Activated B cell treated with CpG ODN at 0.5 μM for 24 hours (primary cell): ENCODE results near the gene FGFR4. TPM values are rescaled to one million over a fixed set of nuclear protein-coding genes. Genes with fewer than 3 reads are reported as not detected.

Source experiments
- ATAC-seq: fragments of 200-7000 bp; cut with Tn5 transposase; one replicate; pipeline ENCODE4 v1.10.0; 2021; ENCODE audit warnings: low read depth, mild to moderate bottlenecking, moderate library complexity
- CTCF ChIA-PET: fragments of 350-600 bp; sonication (Branson Sonifier 250); formaldehyde crosslinking; loops from one replicate; lab custom pipeline; 2021; ENCODE audit warnings: antibody characterized with exemption; lab: Charles Lee
- POLR2A ChIA-PET: fragments of 350-600 bp; sonication (Branson Sonifier 250); formaldehyde crosslinking; loops from one replicate; lab custom pipeline; 2021; ENCODE audit warnings: antibody characterized with exemption; lab: Charles Lee
- DNase-seq: peaks from one replicate; pipeline ENCODE4 v3.0.0; 2022
- H3K27ac Mint-ChIP-seq: one replicate; pipeline ENCODE4 v1.8.0; 2020; ENCODE audit warnings: mixed read lengths
- H3K27me3 Mint-ChIP-seq: one replicate; pipeline ENCODE4 v1.8.0; 2021; ENCODE audit warnings: mixed read lengths
- H3K36me3 Mint-ChIP-seq: one replicate; pipeline ENCODE4 v1.8.0; 2021; ENCODE audit warnings: low read depth, mixed read lengths
- H3K4me1 Mint-ChIP-seq: one replicate; pipeline ENCODE4 v1.8.0; 2021; ENCODE audit warnings: mixed read lengths
- H3K4me3 Mint-ChIP-seq: one replicate; pipeline ENCODE4 v1.8.0; 2020; ENCODE audit warnings: mild to moderate bottlenecking, mixed read lengths
- H3K9me3 Mint-ChIP-seq: one replicate; pipeline ENCODE4 v1.8.0; 2020; ENCODE audit warnings: mixed read lengths
- intact Hi-C: fragments of 100-400 bp; cut with micrococcal nuclease; formaldehyde crosslinking; loops from one replicate; pipeline ENCODE4 v1.15.1; 2024
- total RNA-seq: library from RNA; stranded (reverse); gene quantifications from 2 replicates; pipeline ENCODE4 v1.2.3, GENCODE V29; 2022
- TF ChIP-seq, protein P1 (sequence below): fragments of 200-600 bp; IDR thresholded peaks from one replicate; pipeline ENCODE4 v1.8.0; 2022; ENCODE audit warnings: antibody characterized with exemption, mild to moderate bottlenecking

Gene FGFR4
- total RNA-seq, 1 donor from 2014 or later: 1.5 TPM

DNA sequence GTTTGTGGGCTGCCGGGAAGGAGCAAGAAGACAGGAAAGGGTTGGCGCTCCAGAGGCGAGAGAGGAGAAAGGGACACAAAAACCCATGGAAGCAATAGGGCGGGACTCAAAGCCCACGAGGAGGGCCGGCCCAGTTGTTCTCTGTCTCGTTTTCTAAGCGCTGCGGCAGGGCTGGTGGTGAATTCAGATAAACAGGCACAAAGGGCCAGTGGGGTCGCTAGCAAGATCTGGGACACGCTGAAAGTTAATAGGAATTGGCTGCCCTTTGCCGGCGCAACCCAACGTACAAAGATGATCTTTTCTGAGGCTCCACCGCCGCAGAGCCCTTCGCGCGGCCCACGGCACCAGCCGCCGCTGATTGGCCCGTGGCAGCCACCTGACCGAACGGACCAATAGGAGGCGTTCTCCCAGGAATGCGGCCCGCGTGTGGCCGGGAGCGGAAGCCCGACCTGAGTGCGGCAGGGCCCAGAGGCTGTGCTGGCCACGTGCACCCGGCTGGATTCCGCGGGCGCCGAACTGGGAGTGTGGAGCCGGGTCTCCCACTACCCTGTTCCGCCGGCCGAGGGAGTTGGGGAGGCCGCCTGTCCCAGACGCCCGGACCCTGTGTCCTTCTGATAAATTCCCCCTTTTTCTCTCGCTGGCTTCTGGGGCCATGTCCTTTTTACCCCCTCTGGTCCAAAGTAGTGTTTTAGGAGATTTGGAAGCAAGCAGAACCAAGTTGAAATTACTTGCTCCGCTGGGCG is 30.1 kb downstream of the FGFR4 start:
- H3K36me3 Mint-ChIP-seq: no peaks in the 10 kb centered on the region
- TF ChIP-seq, protein P1, sequence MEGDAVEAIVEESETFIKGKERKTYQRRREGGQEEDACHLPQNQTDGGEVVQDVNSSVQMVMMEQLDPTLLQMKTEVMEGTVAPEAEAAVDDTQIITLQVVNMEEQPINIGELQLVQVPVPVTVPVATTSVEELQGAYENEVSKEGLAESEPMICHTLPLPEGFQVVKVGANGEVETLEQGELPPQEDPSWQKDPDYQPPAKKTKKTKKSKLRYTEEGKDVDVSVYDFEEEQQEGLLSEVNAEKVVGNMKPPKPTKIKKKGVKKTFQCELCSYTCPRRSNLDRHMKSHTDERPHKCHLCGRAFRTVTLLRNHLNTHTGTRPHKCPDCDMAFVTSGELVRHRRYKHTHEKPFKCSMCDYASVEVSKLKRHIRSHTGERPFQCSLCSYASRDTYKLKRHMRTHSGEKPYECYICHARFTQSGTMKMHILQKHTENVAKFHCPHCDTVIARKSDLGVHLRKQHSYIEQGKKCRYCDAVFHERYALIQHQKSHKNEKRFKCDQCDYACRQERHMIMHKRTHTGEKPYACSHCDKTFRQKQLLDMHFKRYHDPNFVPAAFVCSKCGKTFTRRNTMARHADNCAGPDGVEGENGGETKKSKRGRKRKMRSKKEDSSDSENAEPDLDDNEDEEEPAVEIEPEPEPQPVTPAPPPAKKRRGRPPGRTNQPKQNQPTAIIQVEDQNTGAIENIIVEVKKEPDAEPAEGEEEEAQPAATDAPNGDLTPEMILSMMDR: no peak
- H3K27ac Mint-ChIP-seq: peak overlapping the region; percentile 64
- ChIA-PET CTCF (no interaction called here), POLR2A (interaction anchor here (3.8 kb wide), 1 partner anchor 17 kb away, joined by 23 read pairs; the partner anchor contains the start of gene NSD1)
- peak; percentile 69 for DNase-seq
- H3K4me1 Mint-ChIP-seq: peaks cover 16% of the 10 kb centered on the region
- H3K9me3 Mint-ChIP-seq: no peaks in the 10 kb centered on the region
- intact Hi-C loops: loop anchor here (1.0 to 10.0 kb wide), 2 partner anchors 16 to 388 kb away; partner anchors contain the start of genes DOK3 and NSD1
- H3K4me3 Mint-ChIP-seq: peak overlapping the region; percentile 68
- ATAC-seq: peak; percentile 96
- H3K27me3 Mint-ChIP-seq: no peaks in the 10 kb centered on the region

DNA sequence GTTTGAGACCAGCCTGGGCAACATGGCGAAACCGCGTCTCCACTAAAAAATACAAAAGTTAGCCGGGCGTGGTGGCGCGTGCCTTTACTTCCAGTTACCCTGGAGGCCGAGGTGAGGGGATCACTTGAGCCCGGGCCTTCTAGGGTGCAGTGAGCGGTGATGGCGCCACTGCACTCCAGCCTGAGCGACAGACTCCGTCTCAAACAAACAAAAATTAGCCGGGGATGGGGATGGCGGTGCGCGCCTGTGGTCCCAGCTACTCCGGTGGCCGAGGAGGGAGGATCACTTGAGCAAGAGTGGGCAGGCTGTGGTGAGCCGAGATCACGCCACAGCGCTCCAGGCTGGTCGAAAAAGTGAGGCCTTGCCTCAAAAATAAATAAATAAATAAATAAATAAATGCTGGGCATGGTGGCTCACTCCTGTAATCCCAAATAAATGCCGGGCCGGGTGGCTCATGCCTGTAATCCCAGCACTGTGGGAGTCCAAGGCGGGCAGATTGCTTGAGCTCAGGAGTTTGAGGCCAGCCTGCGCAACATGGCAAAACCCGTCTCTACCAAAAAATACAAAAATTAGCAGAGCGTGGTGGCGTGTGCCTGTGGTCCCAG is 30.8 kb downstream of the FGFR4 start:
- intact Hi-C loops: loop anchor here (10.0 kb wide), 1 partner anchor 387 kb away; the partner anchor contains the start of gene DOK3
- ChIA-PET CTCF (no interaction called here), POLR2A (interaction anchor here (3.8 kb wide), 1 partner anchor 16 kb away, joined by 23 read pairs; the partner anchor contains the start of gene NSD1)
- ATAC-seq (no peak), DNase-seq (no peak)
- TF ChIP-seq, protein P1: no peak
- Mint-ChIP-seq H3K4me1 (peaks cover 14% of the 10 kb centered on the region), H3K27me3 (no peaks in the 10 kb centered on the region), H3K27ac (no peak overlapping the region), H3K9me3 (no peaks in the 10 kb centered on the region), H3K36me3 (no peaks in the 10 kb centered on the region), H3K4me3 (no peak overlapping the region)

DNA sequence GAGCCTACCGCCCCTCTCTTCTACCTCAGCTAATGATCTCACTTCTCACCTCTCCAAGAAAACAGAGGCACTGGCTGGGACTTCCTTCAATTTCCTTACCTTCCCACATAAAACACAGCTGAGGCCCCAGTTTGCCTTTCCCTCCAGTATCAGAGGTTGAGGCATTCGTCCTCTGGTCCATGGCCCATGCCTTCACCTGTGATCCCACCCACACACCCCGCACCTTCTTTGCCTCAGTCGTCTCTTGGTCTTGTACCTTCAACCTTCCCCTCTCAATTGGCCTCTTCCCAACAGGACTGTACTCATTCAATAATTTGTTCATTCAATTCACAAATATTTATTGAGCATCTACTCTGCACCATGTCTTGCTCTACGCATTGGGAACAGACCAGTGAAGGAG is 35.9 kb downstream of the FGFR4 start:
- H3K27me3 Mint-ChIP-seq: no peaks in the 10 kb centered on the region
- ATAC-seq (no peak), DNase-seq (no peak)
- no peaks in the 10 kb centered on the region for H3K36me3 Mint-ChIP-seq
- no peak overlapping the region for H3K27ac Mint-ChIP-seq
- ChIA-PET CTCF (interaction anchor here (0.7 kb wide), 1 partner anchor 24 kb away, joined by 5 read pairs; no protein-coding TSS in a partner anchor), POLR2A (interaction anchor here (1.3 kb wide), 1 partner anchor 12 kb away, joined by 4 read pairs; the partner anchor contains the start of gene NSD1)
- no peak overlapping the region for H3K4me3 Mint-ChIP-seq
- TF ChIP-seq, protein P1: no peak
- no peaks in the 10 kb centered on the region for H3K9me3 Mint-ChIP-seq
- intact Hi-C loops: no loop called here
- H3K4me1 Mint-ChIP-seq: peaks cover 17% of the 10 kb centered on the region

DNA sequence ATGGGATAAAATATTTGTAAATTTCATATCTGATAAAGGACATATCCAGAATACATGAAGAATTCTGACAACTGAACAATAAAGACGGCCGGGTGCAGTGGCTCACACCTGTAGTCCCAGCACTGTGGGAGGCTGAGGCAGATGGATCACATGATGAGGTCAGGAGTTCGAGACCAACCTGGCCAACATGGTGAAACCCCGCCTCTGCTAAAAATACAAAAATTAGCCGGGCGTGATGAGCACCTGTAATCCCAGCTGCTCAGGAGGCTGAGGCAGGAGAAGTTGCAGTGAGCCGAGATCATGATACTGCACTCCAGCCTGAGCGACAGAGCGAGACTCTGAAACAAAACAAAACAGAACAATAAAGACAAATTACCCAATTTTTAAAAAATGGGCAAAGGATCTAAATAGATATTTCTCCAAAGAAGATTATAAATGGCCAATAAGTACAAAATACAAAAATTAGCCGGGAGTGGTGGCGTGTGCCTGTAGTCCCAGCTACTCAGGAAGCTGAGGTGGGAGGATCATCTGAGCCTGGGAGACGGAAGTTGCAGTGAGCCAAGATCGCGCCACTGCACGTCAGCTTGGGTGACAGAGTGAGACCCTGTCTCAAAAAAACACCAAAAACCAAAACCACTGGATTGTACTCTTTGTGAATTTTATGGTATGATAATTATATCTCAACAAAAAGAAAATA is 37.2 kb downstream of the FGFR4 start:
- no peak for DNase-seq
- peaks cover 24% of the 10 kb centered on the region for H3K4me1 Mint-ChIP-seq
- CTCF ChIA-PET: interaction anchor here (1.3 kb wide), 1 partner anchor 12 kb away, joined by 4 read pairs; no protein-coding TSS in a partner anchor
- peak overlapping the region; percentile 82 for H3K27ac Mint-ChIP-seq
- H3K9me3 Mint-ChIP-seq: no peaks in the 10 kb centered on the region
- H3K36me3 Mint-ChIP-seq: no peaks in the 10 kb centered on the region
- TF ChIP-seq, protein P1: no peak
- H3K4me3 Mint-ChIP-seq: peak overlapping the region; percentile 59
- intact Hi-C loops: loop anchor here (1.0 kb wide), 1 partner anchor 9 kb away; the partner anchor contains the start of gene NSD1
- POLR2A ChIA-PET: interaction anchor here (0.7 to 1.5 kb wide), 4 partner anchors 9 to 178 kb away, joined by 3 to 24 read pairs (median 5); partner anchors contain the start of gene NSD1
- ATAC-seq: peak; percentile 66
- no peaks in the 10 kb centered on the region for H3K27me3 Mint-ChIP-seq
